ENCODE measurements around the gene ZNF764. TPM values are rescaled to one million over a fixed set of nuclear protein-coding genes. Genes with fewer than 3 reads are reported as not detected.
A peak's percentile ranks its signal among the peaks of the same experiment; 100 is the strongest.

Gene ZNF764
- polyA plus RNA-seq, 1 donor (not counting 4 experiments of a cell fraction or from before 2014, with no cell fraction given) = 1.6 TPM

DNA sequence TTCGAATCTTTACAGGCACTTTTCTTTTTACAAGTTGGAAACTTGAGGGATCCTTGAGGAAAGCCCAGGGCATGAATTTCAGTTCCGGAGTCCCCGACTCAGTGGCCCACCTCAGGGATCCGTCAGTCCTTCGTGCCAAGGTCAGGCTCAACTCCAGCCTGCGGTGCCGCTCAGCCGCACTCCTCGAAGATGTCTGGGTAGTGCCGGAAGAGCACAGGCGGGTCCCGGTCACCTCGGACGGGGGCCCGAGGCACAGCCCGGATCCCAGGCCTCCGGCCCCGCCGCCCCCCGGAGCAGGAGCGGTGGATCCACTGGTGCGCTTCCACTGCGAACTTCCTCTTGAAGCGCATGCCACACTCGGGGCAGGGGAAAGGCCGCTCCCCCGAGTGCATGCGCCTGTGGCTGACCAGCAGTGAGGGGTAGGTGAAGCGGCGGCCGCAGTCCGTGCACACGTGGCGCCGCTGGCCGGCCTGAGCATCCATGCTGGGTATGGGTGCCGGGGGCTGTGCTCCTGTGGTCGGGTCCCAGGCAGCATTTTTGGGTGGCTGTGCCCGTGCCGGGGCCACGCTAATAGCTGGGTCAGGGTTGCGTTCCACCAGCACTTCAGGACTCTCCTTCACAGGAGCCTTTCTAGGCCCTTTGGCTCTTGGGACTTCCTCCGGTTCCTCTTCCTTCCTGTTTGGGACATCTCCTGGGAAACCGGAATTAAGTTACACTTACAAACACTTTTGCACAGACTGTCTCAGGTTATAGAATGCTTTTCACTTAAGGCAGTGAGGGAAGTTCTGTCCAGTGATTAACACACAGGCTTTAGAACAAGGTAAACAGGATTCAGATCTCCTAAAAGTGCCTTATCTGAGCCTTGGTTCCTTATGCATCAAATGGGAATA lies 11.8 kb upstream of the ZNF764 start:
- dilution Hi-C loops (cut with MboI; ENCODE audit: extremely low pct_ligation_motif_present, low sequenced_read_pairs) = no loop called here
- no peak overlapping the region for H3K9ac ChIP-seq (ENCODE audit: control insufficient read depth, extremely low read depth, insufficient read depth, low read length)
- no peaks in the 10 kb centered on the region for H3K9me3 ChIP-seq (ENCODE audit: control insufficient read depth, low read depth, low read length)
- H2AFZ ChIP-seq (ENCODE audit: control insufficient read depth, low read length) = no peak overlapping the region
- TF ChIP-seq EZH2 (IDR thresholded peaks at IDR 0.05; ENCODE audit: low read length) (no peak), CTCF (optimal IDR thresholded peaks at IDR 0.05 in 1 of 3, IDR thresholded peaks at IDR 0.05 in 1 of 3, conservative IDR thresholded peaks at IDR 0.05 in 1 of 3; ENCODE audit: extremely low read depth in 1 of 3, insufficient read depth in 2 of 3, low read length in 3 of 3) (no peak)
- peak overlapping the region; percentile 8 for H3K4me2 ChIP-seq (ENCODE audit: control insufficient read depth, extremely low read depth, insufficient read depth, low read depth, low read length)
- H3K9me1 ChIP-seq (ENCODE audit: control insufficient read depth, extremely low read depth, insufficient read depth, low read length) = no peaks in the 10 kb centered on the region
- H3K4me1 ChIP-seq (ENCODE audit: control insufficient read depth, extremely low read depth, insufficient read depth, low read length) = peaks cover 24% of the 10 kb centered on the region
- no peaks in the 10 kb centered on the region for H3K36me3 ChIP-seq (ENCODE audit: control insufficient read depth in 2 of 2, extremely low read depth in 1 of 2, insufficient read depth in 2 of 2, low read length in 2 of 2)
- no peaks in the 10 kb centered on the region for H3K27me3 ChIP-seq (ENCODE audit: control insufficient read depth, extremely low read depth, insufficient read depth, low read length)
- no peak overlapping the region for H3K27ac ChIP-seq (ENCODE audit: control insufficient read depth, insufficient read depth, low read length)
- no peak overlapping the region for H3K4me3 ChIP-seq (ENCODE audit: control insufficient read depth in 2 of 3, extremely low read depth in 1 of 3, insufficient read depth in 2 of 3, low read depth in 1 of 3, low read length in 3 of 3)
- no peaks in the 10 kb centered on the region for H4K20me1 ChIP-seq (ENCODE audit: control insufficient read depth, extremely low read depth, insufficient read depth, low read length)
- no peaks in the 10 kb centered on the region for H3K79me2 ChIP-seq (ENCODE audit: control insufficient read depth, insufficient read depth, low read length)
- DNase-seq (ENCODE audit: low read depth, low spot score) = no peak
- no peak for FAIRE-seq

- Histone ChIP-seq H3K27ac (ENCODE audit: control insufficient read depth, insufficient read depth, low read length) (no peak overlapping the region), H3K4me2 (ENCODE audit: control insufficient read depth, extremely low read depth, insufficient read depth, low read depth, low read length) (no peak overlapping the region)
These were observed 11.1 kb upstream of the ZNF764 start for GRCh38 chr16:30569281-30569680.

More at GRCh38 chr16:30569281-30569680, 11.1 kb upstream of the ZNF764 start:
- Histone ChIP-seq H3K4me1 (ENCODE audit: control insufficient read depth, extremely low read depth, insufficient read depth, low read length) (peaks cover 24% of the 10 kb centered on the region), H3K4me3 (ENCODE audit: control insufficient read depth in 2 of 3, extremely low read depth in 1 of 3, insufficient read depth in 2 of 3, low read depth in 1 of 3, low read length in 3 of 3) (no peak overlapping the region), H2AFZ (ENCODE audit: control insufficient read depth, low read length) (no peak overlapping the region), H3K9me3 (ENCODE audit: control insufficient read depth, low read depth, low read length) (no peaks in the 10 kb centered on the region), H4K20me1 (ENCODE audit: control insufficient read depth, extremely low read depth, insufficient read depth, low read length) (no peaks in the 10 kb centered on the region), H3K36me3 (ENCODE audit: control insufficient read depth in 2 of 2, extremely low read depth in 1 of 2, insufficient read depth in 2 of 2, low read length in 2 of 2) (no peaks in the 10 kb centered on the region), H3K27me3 (ENCODE audit: control insufficient read depth, extremely low read depth, insufficient read depth, low read length) (no peaks in the 10 kb centered on the region), H3K9me1 (ENCODE audit: control insufficient read depth, extremely low read depth, insufficient read depth, low read length) (no peaks in the 10 kb centered on the region), H3K9ac (ENCODE audit: control insufficient read depth, extremely low read depth, insufficient read depth, low read length) (no peak overlapping the region), H3K79me2 (ENCODE audit: control insufficient read depth, insufficient read depth, low read length) (no peaks in the 10 kb centered on the region)
- dilution Hi-C loops (cut with MboI; ENCODE audit: extremely low pct_ligation_motif_present, low sequenced_read_pairs) = no loop called here
- TF ChIP-seq CTCF (optimal IDR thresholded peaks at IDR 0.05 in 1 of 3, IDR thresholded peaks at IDR 0.05 in 1 of 3, conservative IDR thresholded peaks at IDR 0.05 in 1 of 3; ENCODE audit: extremely low read depth in 1 of 3, insufficient read depth in 2 of 3, low read length in 3 of 3) (no peak), EZH2 (IDR thresholded peaks at IDR 0.05; ENCODE audit: low read length) (no peak)
- DNase-seq (ENCODE audit: low read depth, low spot score) (no peak), FAIRE-seq (no peak)
